Osteoblast (primary cell): ENCODE measurements around the gene IRF4. TPM values are rescaled to one million over a fixed set of nuclear protein-coding genes. Genes with fewer than 3 reads are reported as not detected.

ENCODE experiments used
- DNase-seq: peaks from one replicate; pipeline ENCODE4 v3.0.0; 2011; ENCODE audit warnings: low spot score, mixed read lengths; ENCODE audit not compliant: insufficient read length; ENCODE audit errors: missing footprints
- H2AFZ ChIP-seq: 2 replicates; pipeline ENCODE4 v1.6.0; 2011; ENCODE audit warnings: mild to moderate bottlenecking, low read length
- H3K27ac ChIP-seq: 2 replicates; pipeline ENCODE4 v1.5.1; 2011; ENCODE audit warnings: mild to moderate bottlenecking, low read depth, low read length, moderate library complexity
- H3K27me3 ChIP-seq: 2 replicates; pipeline ENCODE4 v1.6.0; 2012; ENCODE audit warnings: mild to moderate bottlenecking, control low read depth, inconsistent platforms, low read length, moderate library complexity; ENCODE audit not compliant: insufficient read depth
- H3K36me3 ChIP-seq: 2 replicates; pipeline ENCODE4 v1.5.1; 2011; ENCODE audit warnings: mild to moderate bottlenecking, low read length, control low read depth, moderate library complexity; ENCODE audit not compliant: insufficient read depth
- H3K4me1 ChIP-seq: 2 replicates; pipeline ENCODE4 v1.5.1; 2011; ENCODE audit warnings: mild to moderate bottlenecking, low read length, control low read depth, moderate library complexity; ENCODE audit not compliant: insufficient read depth
- H3K4me2 ChIP-seq: 2 replicates; pipeline ENCODE4 v1.6.0; 2011; ENCODE audit warnings: mild to moderate bottlenecking, low read length; ENCODE audit not compliant: insufficient read depth
- H3K4me3 ChIP-seq: fragments of 200-600 bp; sonication (generic); 3 replicates; pipeline ENCODE4 v1.5.1; 2012; ENCODE audit warnings: mild to moderate bottlenecking, low read length, inconsistent platforms; ENCODE audit not compliant: insufficient read depth
- H3K79me2 ChIP-seq: 2 replicates; pipeline ENCODE4 v1.6.0; 2012; ENCODE audit warnings: mild to moderate bottlenecking, low read length, control low read depth, inconsistent platforms; ENCODE audit not compliant: insufficient read depth
- H3K9me3 ChIP-seq: 2 replicates; pipeline ENCODE4 v1.5.1; 2011; ENCODE audit warnings: low read depth, low read length, control low read depth
- H4K20me1 ChIP-seq: 2 replicates; pipeline ENCODE4 v1.6.0; 2012; ENCODE audit warnings: mild to moderate bottlenecking, low read length, control low read depth; ENCODE audit not compliant: insufficient read depth
- CTCF ChIP-seq: IDR thresholded peaks from 2 replicates; pipeline ENCODE4 v1.5.1; 2011; ENCODE audit warnings: mild to moderate bottlenecking, low read depth, low read length, moderate library complexity; ENCODE audit errors: extremely low read depth
- total RNA-seq: library from RNA; depleted of rRNA; stranded (reverse); fragments of >200 nt; gene quantifications from 2 replicates; pipeline ENCODE4 v1.2.3, GENCODE V29; 2012

The IRF4 gene
- total RNA-seq, 1 donor = under 0.01 TPM

GRCh38 chr6:402901-403658, 11.5 kb downstream of the IRF4 start:
- H4K20me1 ChIP-seq = no peaks in the 10 kb centered on the region
- no peak overlapping the region for H3K4me3 ChIP-seq
- H3K4me2 ChIP-seq = no peak overlapping the region
- H2AFZ ChIP-seq = no peak overlapping the region
- TF ChIP-seq CTCF = no peak
- no peaks in the 10 kb centered on the region for H3K36me3 ChIP-seq
- no peaks in the 10 kb centered on the region for H3K4me1 ChIP-seq
- no peaks in the 10 kb centered on the region for H3K79me2 ChIP-seq
- no peak overlapping the region for H3K27ac ChIP-seq
- no peak for DNase-seq
- H3K27me3 ChIP-seq = peaks cover 17% of the 10 kb centered on the region
- no peaks in the 10 kb centered on the region for H3K9me3 ChIP-seq

- Histone ChIP-seq H3K27ac (no peak overlapping the region), H3K4me2 (no peak overlapping the region), H2AFZ (no peak overlapping the region), H3K36me3 (no peaks in the 10 kb centered on the region), H3K4me1 (no peaks in the 10 kb centered on the region), H3K27me3 (peaks cover 11% of the 10 kb centered on the region), H4K20me1 (no peaks in the 10 kb centered on the region), H3K4me3 (no peak overlapping the region), H3K9me3 (no peaks in the 10 kb centered on the region), H3K79me2 (no peaks in the 10 kb centered on the region)
- TF ChIP-seq CTCF = no peak
- no peak for DNase-seq
Observed at GRCh38 chr6:403659-404655, 12.4 kb downstream of the IRF4 start.

- H4K20me1 ChIP-seq = no peaks in the 10 kb centered on the region
- no peaks in the 10 kb centered on the region for H3K36me3 ChIP-seq
- no peaks in the 10 kb centered on the region for H3K79me2 ChIP-seq
- no peak for TF ChIP-seq CTCF
- no peaks in the 10 kb centered on the region for H3K9me3 ChIP-seq
- H3K4me3 ChIP-seq = no peak overlapping the region
- no peaks in the 10 kb centered on the region for H3K4me1 ChIP-seq
- no peak overlapping the region for H2AFZ ChIP-seq
- no peak overlapping the region for H3K4me2 ChIP-seq
- no peak overlapping the region for H3K27ac ChIP-seq
- no peak for DNase-seq
- peaks cover 9% of the 10 kb centered on the region for H3K27me3 ChIP-seq
Observed at GRCh38 chr6:404685-405423, 13.3 kb downstream of the IRF4 start.
